ELF-1 (cell line): ENCODE measurements around the gene PPM1H.
A peak's percentile ranks its signal among the peaks of the same experiment; 100 is the strongest.
"Not testable (repeated sequence)": the region's sequence is repeated elsewhere in the genome, so short reads cannot be mapped to it uniquely, and the experiment has no call there.

Experiments
- DNase-seq: peaks from one replicate; pipeline ENCODE4 v3.0.0-alpha.2; 2016; ENCODE audit warnings: low read depth, low spot score

PPM1H gene, protein sequence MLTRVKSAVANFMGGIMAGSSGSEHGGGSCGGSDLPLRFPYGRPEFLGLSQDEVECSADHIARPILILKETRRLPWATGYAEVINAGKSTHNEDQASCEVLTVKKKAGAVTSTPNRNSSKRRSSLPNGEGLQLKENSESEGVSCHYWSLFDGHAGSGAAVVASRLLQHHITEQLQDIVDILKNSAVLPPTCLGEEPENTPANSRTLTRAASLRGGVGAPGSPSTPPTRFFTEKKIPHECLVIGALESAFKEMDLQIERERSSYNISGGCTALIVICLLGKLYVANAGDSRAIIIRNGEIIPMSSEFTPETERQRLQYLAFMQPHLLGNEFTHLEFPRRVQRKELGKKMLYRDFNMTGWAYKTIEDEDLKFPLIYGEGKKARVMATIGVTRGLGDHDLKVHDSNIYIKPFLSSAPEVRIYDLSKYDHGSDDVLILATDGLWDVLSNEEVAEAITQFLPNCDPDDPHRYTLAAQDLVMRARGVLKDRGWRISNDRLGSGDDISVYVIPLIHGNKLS

DNA sequence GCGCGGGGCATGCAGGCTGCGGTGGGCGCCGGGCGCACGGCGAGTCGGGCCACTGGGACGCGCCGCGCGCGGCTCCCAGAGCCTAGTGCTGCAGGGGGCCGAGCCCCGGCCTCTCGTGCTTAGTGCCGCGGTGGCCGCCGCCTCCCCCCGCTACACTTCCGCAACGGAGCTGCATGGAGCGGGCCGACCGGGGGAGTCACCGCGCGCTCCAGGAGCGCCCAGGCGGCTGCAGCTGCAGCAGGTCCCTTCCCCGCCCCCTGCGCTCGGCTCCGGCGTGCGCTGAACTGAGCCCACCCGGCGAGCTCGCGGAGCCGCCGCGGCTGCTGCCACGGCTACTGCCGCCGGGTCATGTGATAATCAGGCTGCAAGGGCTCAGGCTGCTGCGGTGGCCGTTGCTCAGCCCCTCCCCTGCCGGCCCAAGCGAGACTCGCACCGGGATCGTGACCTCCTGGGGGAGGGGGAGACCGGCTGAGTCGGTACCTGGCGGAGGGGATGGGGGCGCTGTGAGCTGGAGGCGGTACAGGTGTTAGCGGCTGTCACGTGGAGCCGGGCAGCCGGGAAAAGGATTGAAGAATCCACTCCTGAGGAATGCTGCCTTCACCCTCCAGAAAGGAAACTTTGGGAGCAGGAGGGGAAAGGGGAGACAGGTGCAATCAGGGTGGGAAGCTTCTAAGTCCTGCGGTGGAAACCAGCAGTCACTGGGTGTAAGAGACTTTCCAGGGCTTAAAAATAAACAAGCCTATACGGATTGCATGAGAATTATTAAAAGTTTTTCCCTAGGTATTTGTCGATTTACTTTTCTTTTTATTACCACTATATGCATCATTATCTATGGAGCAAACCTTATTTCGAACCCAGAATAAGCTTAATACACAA, at the start of gene PPM1H:
Gene PPM1H, minus strand, starts transcription at position 352 of the 876 bp plus-strand sequence. CDS start 414 bp downstream, outside the sequence.
- DNase-seq, result peak; percentile 96

DNA sequence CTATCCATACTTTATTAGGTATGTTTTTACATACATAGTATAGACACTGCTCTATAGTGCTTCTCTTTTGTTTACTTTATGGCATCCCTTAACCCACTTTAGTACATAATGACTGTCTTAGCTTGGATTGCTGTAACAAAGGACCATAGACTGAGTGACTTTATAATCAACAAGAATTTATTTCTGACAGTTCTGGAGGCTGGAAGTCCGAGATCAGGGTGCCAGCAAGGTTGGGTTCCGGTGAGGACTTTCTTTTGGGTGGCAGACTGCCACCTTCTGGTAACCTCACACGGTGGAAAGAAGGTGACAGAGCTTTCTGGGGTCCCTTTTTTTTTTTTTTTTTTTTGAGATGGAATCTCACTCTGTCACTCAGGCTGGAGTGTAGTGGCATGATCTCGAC, 48.6 kb upstream of the PPM1H start:
- DNase-seq, result peak; percentile 34

- no peak for DNase-seq
Measured at GRCh38 chr12:62978768-62979167, 43.8 kb upstream of the PPM1H start.

- DNase-seq, result no peak
Measured at GRCh38 chr12:62977883-62978282, 42.9 kb upstream of the PPM1H start.

DNA sequence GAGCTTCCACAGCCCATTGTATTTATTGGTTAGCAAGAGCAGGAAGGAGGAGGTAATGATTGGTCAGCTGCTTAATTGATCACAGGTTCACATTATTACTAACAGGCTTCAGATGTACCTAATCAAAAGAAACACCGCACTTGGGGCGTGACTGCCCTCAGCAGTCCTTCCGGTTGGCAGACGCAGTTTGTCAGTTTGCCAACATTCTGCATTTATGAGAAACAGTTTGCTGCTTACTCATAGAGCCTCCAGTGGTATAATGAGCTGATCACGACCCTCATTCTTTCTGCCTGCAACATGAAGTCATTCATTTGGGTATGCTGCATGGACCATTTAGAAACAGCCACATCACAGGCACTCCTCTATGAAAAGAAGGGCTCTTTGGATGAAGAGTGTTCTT, 42.5 kb upstream of the PPM1H start:
- DNase-seq, result no peak

- DNase-seq, result no peak
Measured at GRCh38 chr12:62976110-62976662, 41.2 kb upstream of the PPM1H start.

GRCh38 chr12:62971769-62972525, 37.0 kb upstream of the PPM1H start:
- DNase-seq, result no peak

- no peak for DNase-seq
Measured at GRCh38 chr12:62969695-62970094, 34.7 kb upstream of the PPM1H start.

GRCh38 chr12:62967701-62968100, 32.8 kb upstream of the PPM1H start:
- DNase-seq, result no peak

GRCh38 chr12:62966990-62967506, 32.1 kb upstream of the PPM1H start:
- no peak for DNase-seq

DNA sequence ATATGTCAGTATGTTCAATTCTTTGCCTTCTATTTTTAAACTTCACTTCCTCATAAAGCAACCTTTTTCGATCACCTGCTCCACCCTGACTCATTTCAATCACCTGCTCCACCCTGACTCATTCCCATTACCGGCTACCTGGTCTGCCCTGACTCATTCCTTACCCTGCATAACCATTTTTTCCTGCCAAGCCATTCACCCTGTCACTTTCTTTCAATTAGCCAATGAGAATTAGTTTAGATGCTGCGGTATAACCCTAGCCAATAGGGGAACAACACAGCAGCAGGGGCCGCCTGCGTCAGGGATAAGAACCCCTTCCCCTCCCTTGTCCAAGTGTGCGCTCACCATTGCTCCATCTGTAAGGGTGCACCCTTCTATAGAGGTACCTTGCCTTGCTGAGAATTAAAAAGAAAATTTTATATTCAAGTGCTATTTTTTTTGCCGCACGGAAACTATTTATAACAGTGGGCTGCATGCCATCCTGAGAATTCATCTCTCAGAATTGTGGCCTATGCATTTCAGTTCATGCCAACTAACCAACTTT, 31.6 kb upstream of the PPM1H start:
- not testable (repeated sequence) for DNase-seq

- not testable (repeated sequence) for DNase-seq
Measured at GRCh38 chr12:62965700-62966099, 30.8 kb upstream of the PPM1H start.

DNA sequence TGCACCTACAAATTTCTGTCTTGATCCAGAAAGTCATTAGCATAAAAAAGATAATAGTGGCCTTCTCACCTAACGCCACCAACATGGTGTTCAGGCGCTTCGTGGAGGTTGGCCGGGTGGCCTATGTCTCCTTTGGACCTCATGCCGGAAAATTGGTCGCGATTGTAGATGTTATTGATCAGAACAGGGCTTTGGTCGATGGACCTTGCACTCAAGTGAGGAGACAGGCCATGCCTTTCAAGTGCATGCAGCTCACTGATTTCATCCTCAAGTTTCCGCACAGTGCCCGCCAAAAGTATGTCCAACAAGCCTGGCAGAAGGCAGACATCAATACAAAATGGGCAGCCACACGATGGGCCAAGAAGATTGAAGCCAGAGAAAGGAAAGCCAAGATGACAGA, 30.3 kb upstream of the PPM1H start:
- DNase-seq, result not testable (repeated sequence)

- no peak for DNase-seq
Measured at GRCh38 chr12:62963486-62964041, 28.6 kb upstream of the PPM1H start.

GRCh38 chr12:62960324-62960723, 25.4 kb upstream of the PPM1H start:
- no peak for DNase-seq

- DNase-seq, result no peak
Measured at GRCh38 chr12:62959745-62960144, 24.8 kb upstream of the PPM1H start.

GRCh38 chr12:62957233-62957953, 22.4 kb upstream of the PPM1H start:
- peak; percentile 23 for DNase-seq

DNA sequence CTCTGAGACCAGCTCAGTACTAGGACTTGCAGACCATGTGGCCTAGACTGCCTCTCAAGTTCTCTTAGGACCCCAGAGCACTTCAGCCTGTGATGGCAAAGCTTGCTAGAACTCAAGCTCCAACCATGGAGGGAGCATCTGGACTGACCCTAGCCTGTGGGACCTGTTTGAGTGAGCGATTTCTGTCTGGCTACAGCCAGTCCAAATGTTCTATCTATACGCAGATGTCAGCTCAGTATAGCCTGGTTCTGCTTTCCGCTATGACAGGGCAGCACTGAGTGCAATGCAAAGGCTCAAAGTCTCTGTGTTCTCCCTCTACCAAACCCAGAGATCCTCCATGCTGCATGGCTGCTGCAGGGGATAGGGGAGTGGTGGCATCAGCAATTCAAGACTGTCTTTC, 20.7 kb upstream of the PPM1H start:
- DNase-seq, result no peak

DNA sequence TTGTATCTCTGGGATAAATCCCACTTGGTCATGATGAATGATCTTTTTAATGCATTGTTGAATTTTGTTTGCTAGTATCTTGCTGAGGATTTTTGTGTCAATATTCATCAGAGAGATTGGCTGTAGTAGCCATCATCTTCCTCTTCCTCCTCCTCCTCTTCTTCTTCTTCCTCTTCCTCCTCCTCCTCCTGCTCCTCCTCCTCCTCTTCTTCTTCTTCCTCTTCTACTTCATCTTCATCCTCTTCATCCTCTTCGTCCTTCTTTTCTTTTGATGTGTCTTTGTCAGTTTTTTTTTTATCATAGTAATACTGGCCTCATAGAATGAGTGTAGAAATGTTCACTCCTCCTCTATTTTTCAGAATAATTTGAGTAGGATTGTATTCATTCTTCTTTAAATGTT, 15.4 kb upstream of the PPM1H start:
- DNase-seq, result no peak

GRCh38 chr12:62948123-62948522, 13.2 kb upstream of the PPM1H start:
- no peak for DNase-seq
